GM12864 (cell line): ENCODE results near the gene KRTAP5-2.
"Not testable (repeated sequence)": the region's sequence is repeated elsewhere in the genome, so short reads cannot be mapped to it uniquely, and the experiment has no call there.

ENCODE experiments used
- DNase-seq: peaks from one replicate; pipeline ENCODE4 v3.0.0-alpha.2; 2011; ENCODE audit warnings: low read depth
- H3K4me3 ChIP-seq: 2 replicates; pipeline ENCODE4 v1.5.1; 2011; ENCODE audit warnings: mild to moderate bottlenecking, low read depth, low read length, control low read depth
- CTCF ChIP-seq: IDR thresholded peaks from 2 replicates; pipeline ENCODE4 v1.5.1; 2011; ENCODE audit warnings: low read depth, mild to moderate bottlenecking, moderate library complexity, low read length, control low read depth, inconsistent platforms; ENCODE audit errors: missing control alignments

The KRTAP5-2 gene

GRCh38 chr11:1625541-1625940 lies 27.4 kb upstream of the KRTAP5-2 start:
- TF ChIP-seq CTCF, result no peak
- no peak overlapping the region for H3K4me3 ChIP-seq
- no peak for DNase-seq

GRCh38 chr11:1624621-1625020 lies 26.5 kb upstream of the KRTAP5-2 start:
- DNase-seq, result no peak
- no peak for TF ChIP-seq CTCF
- H3K4me3 ChIP-seq, result no peak overlapping the region

- H3K4me3 ChIP-seq, result no peak overlapping the region
- no peak for TF ChIP-seq CTCF
- no peak for DNase-seq
Measured at GRCh38 chr11:1623716-1624115, 25.6 kb upstream of the KRTAP5-2 start.

GRCh38 chr11:1622086-1622485 lies 24.0 kb upstream of the KRTAP5-2 start, which contains the start of gene KRTAP5-4:
Gene KRTAP5-4 (minus strand): TSS chr11:1622138. CDS start chr11:1622093, 45 bp downstream.
- H3K4me3 ChIP-seq, result no peak within 1 kb of the TSS
- no peak for DNase-seq
- no peak for TF ChIP-seq CTCF

- no peak for DNase-seq
- TF ChIP-seq CTCF, result no peak
- no peak overlapping the region for H3K4me3 ChIP-seq
Measured at GRCh38 chr11:1619449-1619848, 21.4 kb upstream of the KRTAP5-2 start.

GRCh38 chr11:1618231-1618630 lies 20.1 kb upstream of the KRTAP5-2 start:
- no peak for TF ChIP-seq CTCF
- DNase-seq, result no peak
- H3K4me3 ChIP-seq, result no peak overlapping the region

- no peak for DNase-seq
- TF ChIP-seq CTCF, result no peak
- H3K4me3 ChIP-seq, result no peak within 1 kb of the TSS
Measured at GRCh38 chr11:1608363-1608762, 10.3 kb upstream of the KRTAP5-2 start, which contains the start of gene KRTAP5-3. Gene KRTAP5-3 (minus strand): TSS chr11:1608463. CDS start chr11:1608385, 78 bp downstream.

GRCh38 chr11:1607901-1608300 lies 9.8 kb upstream of the KRTAP5-2 start:
- DNase-seq, H3K4me3 ChIP-seq: not testable (repeated sequence)

GRCh38 chr11:1607156-1607845 lies 9.2 kb upstream of the KRTAP5-2 start:
- not testable (repeated sequence) for H3K4me3 ChIP-seq

GRCh38 chr11:1605923-1606322 lies 7.8 kb upstream of the KRTAP5-2 start:
- DNase-seq, result peak; percentile 37
- H3K4me3 ChIP-seq, result not testable (repeated sequence)

More at GRCh38 chr11:1607156-1607845, 9.2 kb upstream of the KRTAP5-2 start:
- DNase-seq, result not testable (repeated sequence)
